Lung (tissue), 12 donors: ENCODE results near the gene CFAP20DC. TPM values are rescaled to one million over a fixed set of nuclear protein-coding genes. Genes with fewer than 3 reads are reported as not detected.

Source experiments
- ATAC-seq: fragments of 200-7000 bp; cut with Tn5 transposase; one replicate; pipeline ENCODE4 v1.9.1; 2020; ENCODE audit warnings: moderate number of reproducible peaks; ENCODE audit not compliant: insufficient read depth, low FRiP score
- DNase-seq, 3 donors: peaks; one replicate each; pipeline ENCODE4 v3.0.0-alpha.2; 2013 to 2017
- H3K27ac ChIP-seq, 2 donors: one replicate each; pipeline ENCODE4 v1.5.1; 2013; ENCODE audit warnings: mild to moderate bottlenecking in 2 of 2, moderate library complexity in 2 of 2, control low read depth in 1 of 2, inconsistent platforms in 1 of 2, low read depth in 1 of 2, low read length in 1 of 2
- H3K27me3 ChIP-seq, 3 donors: one replicate each; pipeline ENCODE4 v1.5.1; 2013; ENCODE audit warnings: low read length in 2 of 3; ENCODE audit not compliant: control insufficient read depth in 3 of 3, insufficient read depth in 3 of 3
- H3K36me3 ChIP-seq, 4 donors: one replicate each; pipeline ENCODE4 v1.5.1; 2013; ENCODE audit warnings: low read length in 4 of 4, mild to moderate bottlenecking in 1 of 4, moderate library complexity in 1 of 4; ENCODE audit not compliant: control insufficient read depth in 4 of 4, insufficient read depth in 4 of 4
- H3K4me1 ChIP-seq, 5 donors: one replicate each; pipeline ENCODE4 v1.5.1; 2013; ENCODE audit warnings: low read length in 5 of 5, mild to moderate bottlenecking in 2 of 5, moderate library complexity in 1 of 5; ENCODE audit not compliant: control insufficient read depth in 5 of 5, insufficient read depth in 5 of 5
- H3K4me3 ChIP-seq: one replicate; pipeline ENCODE4 v1.5.1; 2013; ENCODE audit warnings: mild to moderate bottlenecking, control low read depth, moderate library complexity
- H3K9ac ChIP-seq, 2 donors: one replicate each; pipeline ENCODE4 v1.5.1; 2013; ENCODE audit warnings: low read length in 2 of 2, control low read depth in 1 of 2; ENCODE audit not compliant: insufficient read depth in 1 of 2
- H3K9me3 ChIP-seq, 4 donors: one replicate each; pipeline ENCODE4 v1.5.1; 2013; ENCODE audit warnings: low read length in 3 of 4, mild to moderate bottlenecking in 1 of 4, moderate library complexity in 1 of 4; ENCODE audit not compliant: control insufficient read depth in 4 of 4, insufficient read depth in 3 of 4
- CTCF ChIP-seq: IDR thresholded peaks from 2 replicates; pipeline ENCODE4 v1.5.1; 2012; ENCODE audit warnings: mild to moderate bottlenecking; ENCODE audit errors: control extremely low read depth, extremely low read depth
- WGBS, 2 donors: extraction: QIAGEN DNeasy Blood & Tissue Kit; methylation state at CpG; one replicate each; pipeline ENCODE4 v1.1.7; 2013; 5-methylcytosine and 5-hydroxymethylcytosine counted together
- polyA plus RNA-seq, 2 donors: library from polyadenylated mRNA; stranded (reverse); fragments of 200-250 nt; gene quantifications; one replicate each; pipeline ENCODE4 v1.2.1, GENCODE V29; 2013
- total RNA-seq, 2 donors: library from RNA; depleted of rRNA in 1 of 2; stranded (reverse); fragments of >200 nt in 1 of 2; gene quantifications; one replicate each; pipeline ENCODE4 v1.2.1, GENCODE V29; 2014 to 2021
- donor health status: control.
- donor health status: control.
- donor health status: Bipolar disorder and iron deficiency.
- donor health status: healthy.
- donor health status: DM: yes; HTN: yes; CAD: no.

The CFAP20DC gene
- total and polyA plus RNA-seq, 4 donors: 0.47 to 5.4 (median 1.5) TPM

- WGBS, 2 donors: 59 to 69% methylated on average over 5 of the region's 5 CpGs
- TF ChIP-seq CTCF: no peak
- Histone ChIP-seq H3K27me3 (no peaks in the 10 kb centered on the region), H3K9me3 (no peaks in the 10 kb centered on the region), H3K36me3 (no peaks in the 10 kb centered on the region), H3K4me3 (no peak overlapping the region), H3K4me1 (no peaks in the 10 kb centered on the region), H3K9ac (no peak overlapping the region), H3K27ac (no peak overlapping the region)
- no peak for DNase-seq
- no peak for ATAC-seq
Measured at GRCh38 chr3:58874248-58874741, 175.5 kb downstream of the CFAP20DC start.

- no peak overlapping the region for H3K9ac ChIP-seq
- WGBS, 2 donors: 55 to 61% methylated on average over 5 of the region's 5 CpGs
Measured at GRCh38 chr3:58868097-58868779, 181.6 kb downstream of the CFAP20DC start.

GRCh38 chr3:58867621-58868020 lies 182.2 kb downstream of the CFAP20DC start:
- no peak overlapping the region for H3K4me3 ChIP-seq
- no peak overlapping the region for H3K27ac ChIP-seq
- no peaks in the 10 kb centered on the region for H3K4me1 ChIP-seq
- ATAC-seq (no peak), DNase-seq (no peak)
- H3K27me3 ChIP-seq: no peaks in the 10 kb centered on the region
- H3K9me3 ChIP-seq: no peaks in the 10 kb centered on the region
- WGBS, 2 donors: 85 to 87% methylated on average over 4 of the region's 4 CpGs
- TF ChIP-seq CTCF: no peak
- no peak overlapping the region for H3K9ac ChIP-seq
- H3K36me3 ChIP-seq: no peaks in the 10 kb centered on the region

More at GRCh38 chr3:58868097-58868779, 181.6 kb downstream of the CFAP20DC start:
- Histone ChIP-seq H3K27me3 (no peaks in the 10 kb centered on the region), H3K27ac (no peak overlapping the region), H3K36me3 (no peaks in the 10 kb centered on the region), H3K4me1 (no peaks in the 10 kb centered on the region), H3K4me3 (no peak overlapping the region), H3K9me3 (no peaks in the 10 kb centered on the region)
- ATAC-seq (no peak), DNase-seq (no peak)
- no peak for TF ChIP-seq CTCF
